Uterus (tissue), 2 donors: Measurements from ENCODE around the gene KISS1R.

Source experiments
- POLR2A ChIP-seq, 2 donors: fragments of 450-650 bp; IDR thresholded peaks; one replicate each; pipeline ENCODE4 v1.6.1; 2016; ENCODE audit warnings: antibody characterized with exemption in 2 of 2, mild to moderate bottlenecking in 1 of 2, moderate library complexity in 1 of 2
- TF ChIP-seq, protein P1 (sequence below), 4 experiments: fragments of 200-600 bp in 2 of 4; fragments of 450-650 bp in 2 of 4; sonication (generic) in 2 of 4; IDR thresholded peaks; one replicate each; pipeline ENCODE4 v1.5.1; 2016 to 2019; ENCODE audit warnings: antibody characterized with exemption in 4 of 4, mild to moderate bottlenecking in 2 of 4, moderate library complexity in 1 of 4

DNA sequence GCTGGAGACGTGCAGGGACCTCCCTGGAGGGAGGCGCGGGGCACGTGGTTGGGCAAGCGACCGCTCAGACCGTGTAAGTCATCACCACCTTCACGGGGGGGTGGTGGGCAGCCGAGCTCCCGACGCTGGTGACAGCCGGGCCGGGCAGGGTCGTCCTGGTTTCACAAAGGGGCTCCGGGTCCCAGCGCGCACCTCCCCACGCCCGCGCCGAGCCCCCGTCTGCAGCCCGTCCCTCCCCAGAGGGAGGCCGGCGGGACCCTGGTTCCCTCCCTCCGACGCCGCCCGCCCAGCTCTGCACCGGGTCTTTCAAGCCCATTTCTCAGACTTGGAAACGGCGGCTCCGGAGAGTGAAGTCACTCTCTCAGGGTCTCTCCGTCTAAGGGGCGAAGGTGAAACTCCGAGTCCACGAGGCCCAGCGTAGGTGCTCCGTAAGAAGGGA, 8.0 kb downstream of the KISS1R start:
- TF ChIP-seq, protein P1, sequence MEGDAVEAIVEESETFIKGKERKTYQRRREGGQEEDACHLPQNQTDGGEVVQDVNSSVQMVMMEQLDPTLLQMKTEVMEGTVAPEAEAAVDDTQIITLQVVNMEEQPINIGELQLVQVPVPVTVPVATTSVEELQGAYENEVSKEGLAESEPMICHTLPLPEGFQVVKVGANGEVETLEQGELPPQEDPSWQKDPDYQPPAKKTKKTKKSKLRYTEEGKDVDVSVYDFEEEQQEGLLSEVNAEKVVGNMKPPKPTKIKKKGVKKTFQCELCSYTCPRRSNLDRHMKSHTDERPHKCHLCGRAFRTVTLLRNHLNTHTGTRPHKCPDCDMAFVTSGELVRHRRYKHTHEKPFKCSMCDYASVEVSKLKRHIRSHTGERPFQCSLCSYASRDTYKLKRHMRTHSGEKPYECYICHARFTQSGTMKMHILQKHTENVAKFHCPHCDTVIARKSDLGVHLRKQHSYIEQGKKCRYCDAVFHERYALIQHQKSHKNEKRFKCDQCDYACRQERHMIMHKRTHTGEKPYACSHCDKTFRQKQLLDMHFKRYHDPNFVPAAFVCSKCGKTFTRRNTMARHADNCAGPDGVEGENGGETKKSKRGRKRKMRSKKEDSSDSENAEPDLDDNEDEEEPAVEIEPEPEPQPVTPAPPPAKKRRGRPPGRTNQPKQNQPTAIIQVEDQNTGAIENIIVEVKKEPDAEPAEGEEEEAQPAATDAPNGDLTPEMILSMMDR (IDR thresholded peaks at IDR 0.05), result no peak
- no peak for TF ChIP-seq POLR2A (IDR thresholded peaks at IDR 0.05)
